Activated CD8-positive, alpha-beta memory T cell treated with anti-CD3 and anti-CD28 coated beads for 4 hours (primary cell): ENCODE data around the gene NFAM1.

Source experiments
- DNase-seq, 2 donors: peaks; one replicate each; pipeline ENCODE4 v3.0.0-alpha.2; 2020; ENCODE audit warnings: low read depth in 2 of 2

Gene NFAM1

DNA sequence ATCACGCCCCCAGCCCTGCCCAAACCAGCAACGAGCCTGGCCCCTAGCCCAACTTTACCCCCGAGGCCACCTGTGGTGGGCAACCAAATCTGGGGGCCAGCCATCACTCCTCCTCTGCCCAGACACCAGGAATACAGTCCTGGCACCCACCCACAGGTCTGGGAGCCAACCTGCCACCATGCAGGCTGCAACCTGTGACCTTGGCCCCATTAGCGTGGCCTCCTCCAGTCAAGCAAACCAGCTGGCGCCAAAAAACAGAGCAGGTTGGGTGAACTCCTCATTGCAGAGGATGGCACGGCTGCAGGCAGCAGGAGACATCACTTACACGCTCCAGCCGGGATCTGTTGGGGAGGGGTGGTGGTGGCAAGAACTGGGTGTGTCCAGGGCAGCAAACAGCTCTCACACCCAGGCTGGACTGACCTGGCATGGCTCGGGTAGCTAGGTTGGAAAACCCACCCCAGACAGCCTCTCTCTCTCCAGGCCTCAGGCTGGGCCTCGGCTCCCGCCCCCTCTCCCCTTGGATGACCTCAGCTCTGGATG, 96.3 kb downstream of the NFAM1 start:
- no peak for DNase-seq

DNA sequence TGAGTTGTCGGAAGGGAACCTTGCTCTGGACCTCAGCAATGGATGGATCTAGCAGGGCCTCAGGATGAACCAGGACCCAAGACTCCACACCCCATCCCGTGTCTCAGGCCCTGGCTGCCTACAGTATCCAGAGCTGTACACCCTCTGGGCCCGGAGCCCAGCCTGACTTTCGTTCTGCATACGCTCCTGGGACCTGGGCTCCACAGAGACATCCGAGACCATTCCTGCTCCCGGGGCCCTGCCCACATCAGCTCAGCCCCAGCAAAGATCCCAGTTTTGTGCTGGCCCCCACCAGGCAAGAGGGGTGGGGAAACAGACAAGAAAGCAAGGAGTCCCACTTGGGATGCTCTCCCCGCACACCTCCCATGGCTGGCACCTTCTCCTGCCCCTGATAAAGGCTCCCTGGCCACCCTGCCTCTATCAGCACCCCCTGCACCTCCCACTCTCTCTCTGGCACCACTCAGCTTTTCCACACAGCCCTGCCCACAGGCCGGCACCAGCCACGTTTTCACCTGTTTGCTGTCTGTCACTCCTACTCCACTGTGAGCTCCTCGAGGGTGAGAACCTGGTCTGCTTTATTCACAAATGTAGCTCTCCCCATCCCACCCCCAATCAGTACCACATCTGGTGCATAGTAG, 97.2 kb downstream of the NFAM1 start:
- no peak for DNase-seq

DNA sequence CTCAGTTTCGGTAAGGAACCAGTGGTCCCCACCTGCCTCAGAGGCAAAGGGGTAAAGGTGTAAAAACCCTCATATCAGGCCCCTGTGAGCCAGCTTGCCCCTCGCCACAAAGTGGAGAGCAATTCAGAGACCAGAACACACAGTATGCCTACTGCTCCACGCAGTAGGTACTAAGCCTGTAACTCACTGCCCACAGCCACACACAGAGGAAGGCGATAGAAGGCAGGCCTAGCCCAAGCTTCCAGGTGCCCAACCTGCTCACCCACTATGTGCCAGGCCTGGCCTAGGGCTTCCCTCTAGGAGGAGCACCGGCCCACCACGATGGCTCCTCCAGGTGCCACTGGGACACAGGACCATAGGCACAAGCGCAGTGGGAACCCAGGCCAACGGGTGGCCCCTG, 98.7 kb downstream of the NFAM1 start:
- DNase-seq: no peak

DNA sequence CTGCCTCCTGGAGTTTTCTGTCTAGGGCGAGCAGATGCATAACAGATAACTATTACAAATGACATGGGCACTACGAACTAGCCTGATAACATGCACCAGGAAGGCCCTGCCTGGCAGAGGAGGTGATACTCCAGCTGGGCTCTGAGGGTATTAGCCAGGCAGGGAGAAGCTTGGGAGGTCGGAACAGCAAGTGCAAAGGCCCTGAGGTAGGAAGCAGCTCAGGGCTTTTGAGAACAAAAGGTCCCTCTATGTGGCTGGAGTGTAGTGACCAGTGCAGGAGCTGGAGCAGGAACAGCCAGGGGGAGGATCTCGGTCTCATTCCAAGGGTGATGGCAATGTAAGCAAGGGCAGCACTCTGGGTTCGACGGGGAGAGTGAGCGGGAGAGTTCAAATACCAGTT, 100.1 kb downstream of the NFAM1 start:
- no peak for DNase-seq

DNA sequence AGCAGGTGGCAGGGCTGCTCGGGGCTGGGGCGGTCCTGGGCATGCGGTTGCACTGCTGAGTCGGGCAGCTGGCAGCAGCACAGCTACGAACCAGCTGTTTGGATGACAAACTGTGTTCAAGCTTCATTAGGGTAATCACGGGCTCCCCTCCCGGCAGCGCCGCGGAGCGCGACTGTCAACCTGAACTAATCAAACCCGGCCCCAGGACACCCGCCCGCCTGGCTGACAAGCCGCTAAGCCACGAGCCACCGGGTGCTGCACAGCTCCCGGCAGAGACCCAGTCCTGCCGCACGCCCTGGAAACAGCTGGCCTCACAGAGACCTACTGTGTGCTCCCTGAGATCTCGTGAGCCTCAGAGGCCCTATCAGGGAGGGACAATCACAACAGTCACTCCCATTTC, 101.2 kb downstream of the NFAM1 start:
- no peak for DNase-seq
